Skeletal muscle satellite cell (primary cell): ENCODE results near the gene KIAA0408. TPM values are rescaled to one million over a fixed set of nuclear protein-coding genes. Genes with fewer than 3 reads are reported as not detected.

Experiments used
- small RNA-seq: library from RNA; depleted of rRNA; stranded (forward); fragments of <200 nt; gene quantifications from one replicate; pipeline ENCODE3, GENCODE V24; 2012

The KIAA0408 gene

Small RNA genes lying within 50 kb of the gene (small RNA-seq; reads per million reads assigned to genes)
- not detected for gene KIAA0408
